Panc1 (cell line): ENCODE measurements around the gene SLC6A20.

Experiments
- POLR2AphosphoS5 ChIP-seq: IDR thresholded peaks from 2 replicates; pipeline ENCODE4 v1.6.1; 2012; ENCODE audit warnings: mild to moderate bottlenecking, low read depth, low read length, moderate library complexity
- SIN3A ChIP-seq: IDR thresholded peaks from 2 replicates; pipeline ENCODE4 v1.6.1; 2012; ENCODE audit warnings: low read depth, mild to moderate bottlenecking, low read length, moderate library complexity, borderline replicate concordance; ENCODE audit not compliant: insufficient read depth
- TF ChIP-seq, protein P1 (sequence below): fragments of 450-650 bp; IDR thresholded peaks from 2 replicates; pipeline ENCODE4 v1.5.1; 2017; ENCODE audit warnings: mild to moderate bottlenecking
- TF ChIP-seq, protein P2 (sequence below), 2 experiments: IDR thresholded peaks; 2 replicates each; pipeline ENCODE4 v1.6.1; 2011 to 2012; ENCODE audit warnings: low read depth in 2 of 2, control low read depth in 1 of 2, low read length in 1 of 2, mild to moderate bottlenecking in 1 of 2, moderate library complexity in 1 of 2; ENCODE audit not compliant: insufficient read depth in 1 of 2

GRCh38 chr3:45830121-45830520 lies 33.8 kb upstream of the SLC6A20 start:
- TF ChIP-seq, protein P1, sequence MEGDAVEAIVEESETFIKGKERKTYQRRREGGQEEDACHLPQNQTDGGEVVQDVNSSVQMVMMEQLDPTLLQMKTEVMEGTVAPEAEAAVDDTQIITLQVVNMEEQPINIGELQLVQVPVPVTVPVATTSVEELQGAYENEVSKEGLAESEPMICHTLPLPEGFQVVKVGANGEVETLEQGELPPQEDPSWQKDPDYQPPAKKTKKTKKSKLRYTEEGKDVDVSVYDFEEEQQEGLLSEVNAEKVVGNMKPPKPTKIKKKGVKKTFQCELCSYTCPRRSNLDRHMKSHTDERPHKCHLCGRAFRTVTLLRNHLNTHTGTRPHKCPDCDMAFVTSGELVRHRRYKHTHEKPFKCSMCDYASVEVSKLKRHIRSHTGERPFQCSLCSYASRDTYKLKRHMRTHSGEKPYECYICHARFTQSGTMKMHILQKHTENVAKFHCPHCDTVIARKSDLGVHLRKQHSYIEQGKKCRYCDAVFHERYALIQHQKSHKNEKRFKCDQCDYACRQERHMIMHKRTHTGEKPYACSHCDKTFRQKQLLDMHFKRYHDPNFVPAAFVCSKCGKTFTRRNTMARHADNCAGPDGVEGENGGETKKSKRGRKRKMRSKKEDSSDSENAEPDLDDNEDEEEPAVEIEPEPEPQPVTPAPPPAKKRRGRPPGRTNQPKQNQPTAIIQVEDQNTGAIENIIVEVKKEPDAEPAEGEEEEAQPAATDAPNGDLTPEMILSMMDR, result no peak
- TF ChIP-seq POLR2AphosphoS5 (no peak), SIN3A (no peak)
- TF ChIP-seq, protein P2, sequence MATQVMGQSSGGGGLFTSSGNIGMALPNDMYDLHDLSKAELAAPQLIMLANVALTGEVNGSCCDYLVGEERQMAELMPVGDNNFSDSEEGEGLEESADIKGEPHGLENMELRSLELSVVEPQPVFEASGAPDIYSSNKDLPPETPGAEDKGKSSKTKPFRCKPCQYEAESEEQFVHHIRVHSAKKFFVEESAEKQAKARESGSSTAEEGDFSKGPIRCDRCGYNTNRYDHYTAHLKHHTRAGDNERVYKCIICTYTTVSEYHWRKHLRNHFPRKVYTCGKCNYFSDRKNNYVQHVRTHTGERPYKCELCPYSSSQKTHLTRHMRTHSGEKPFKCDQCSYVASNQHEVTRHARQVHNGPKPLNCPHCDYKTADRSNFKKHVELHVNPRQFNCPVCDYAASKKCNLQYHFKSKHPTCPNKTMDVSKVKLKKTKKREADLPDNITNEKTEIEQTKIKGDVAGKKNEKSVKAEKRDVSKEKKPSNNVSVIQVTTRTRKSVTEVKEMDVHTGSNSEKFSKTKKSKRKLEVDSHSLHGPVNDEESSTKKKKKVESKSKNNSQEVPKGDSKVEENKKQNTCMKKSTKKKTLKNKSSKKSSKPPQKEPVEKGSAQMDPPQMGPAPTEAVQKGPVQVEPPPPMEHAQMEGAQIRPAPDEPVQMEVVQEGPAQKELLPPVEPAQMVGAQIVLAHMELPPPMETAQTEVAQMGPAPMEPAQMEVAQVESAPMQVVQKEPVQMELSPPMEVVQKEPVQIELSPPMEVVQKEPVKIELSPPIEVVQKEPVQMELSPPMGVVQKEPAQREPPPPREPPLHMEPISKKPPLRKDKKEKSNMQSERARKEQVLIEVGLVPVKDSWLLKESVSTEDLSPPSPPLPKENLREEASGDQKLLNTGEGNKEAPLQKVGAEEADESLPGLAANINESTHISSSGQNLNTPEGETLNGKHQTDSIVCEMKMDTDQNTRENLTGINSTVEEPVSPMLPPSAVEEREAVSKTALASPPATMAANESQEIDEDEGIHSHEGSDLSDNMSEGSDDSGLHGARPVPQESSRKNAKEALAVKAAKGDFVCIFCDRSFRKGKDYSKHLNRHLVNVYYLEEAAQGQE (IDR thresholded peaks at IDR 0.05; ENCODE audit: insufficient read depth in 1 of 2, low read depth in 2 of 2, low read length in 1 of 2), result no peak
